Keratinocyte (primary cell): ENCODE data around the gene DIO3.

ENCODE experiments used
- EZH2 ChIP-seq: IDR thresholded peaks from one replicate; pipeline ENCODE4 v1.6.1; 2012; ENCODE audit warnings: inconsistent platforms, mild to moderate bottlenecking, low read length, moderate library complexity
- TF ChIP-seq, protein P1 (sequence below), 3 experiments: IDR thresholded peaks in 1 of 3; conservative IDR thresholded peaks in 1 of 3; optimal IDR thresholded peaks in 1 of 3; 2 replicates in 2 of 3; 3 replicates in 1 of 3; pipeline versions ENCODE3 to v1.5.1; 2011; ENCODE audit warnings: low read length in 3 of 3, mild to moderate bottlenecking in 3 of 3, moderate library complexity in 2 of 3, control low read depth in 1 of 3, inconsistent platforms in 1 of 3; ENCODE audit not compliant: insufficient read depth in 2 of 3; ENCODE audit errors: extremely low read depth in 1 of 3

GRCh38 chr14:101588990-101589389, 27.7 kb downstream of the DIO3 start:
- TF ChIP-seq, protein P1, sequence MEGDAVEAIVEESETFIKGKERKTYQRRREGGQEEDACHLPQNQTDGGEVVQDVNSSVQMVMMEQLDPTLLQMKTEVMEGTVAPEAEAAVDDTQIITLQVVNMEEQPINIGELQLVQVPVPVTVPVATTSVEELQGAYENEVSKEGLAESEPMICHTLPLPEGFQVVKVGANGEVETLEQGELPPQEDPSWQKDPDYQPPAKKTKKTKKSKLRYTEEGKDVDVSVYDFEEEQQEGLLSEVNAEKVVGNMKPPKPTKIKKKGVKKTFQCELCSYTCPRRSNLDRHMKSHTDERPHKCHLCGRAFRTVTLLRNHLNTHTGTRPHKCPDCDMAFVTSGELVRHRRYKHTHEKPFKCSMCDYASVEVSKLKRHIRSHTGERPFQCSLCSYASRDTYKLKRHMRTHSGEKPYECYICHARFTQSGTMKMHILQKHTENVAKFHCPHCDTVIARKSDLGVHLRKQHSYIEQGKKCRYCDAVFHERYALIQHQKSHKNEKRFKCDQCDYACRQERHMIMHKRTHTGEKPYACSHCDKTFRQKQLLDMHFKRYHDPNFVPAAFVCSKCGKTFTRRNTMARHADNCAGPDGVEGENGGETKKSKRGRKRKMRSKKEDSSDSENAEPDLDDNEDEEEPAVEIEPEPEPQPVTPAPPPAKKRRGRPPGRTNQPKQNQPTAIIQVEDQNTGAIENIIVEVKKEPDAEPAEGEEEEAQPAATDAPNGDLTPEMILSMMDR (optimal IDR thresholded peaks at IDR 0.05 in 1 of 3, IDR thresholded peaks at IDR 0.05 in 1 of 3, conservative IDR thresholded peaks at IDR 0.05 in 1 of 3; ENCODE audit: extremely low read depth in 1 of 3, insufficient read depth in 2 of 3, low read length in 3 of 3) = no peak
- TF ChIP-seq EZH2 = no peak
